IMR-90 (cell line): ENCODE data around the gene CST7.

Experiments used
- CEBPB ChIP-seq: IDR thresholded peaks from 2 replicates; pipeline ENCODE4 v1.6.1; 2012; ENCODE audit warnings: low read depth, low read length, improper control_type of control experiment
- CTCF ChIP-seq: conservative IDR thresholded peaks from 2 replicates; pipeline ENCODE4 v1.5.1; 2012; ENCODE audit warnings: mild to moderate bottlenecking, low read depth, low read length, improper control_type of control experiment
- ELK1 ChIP-seq: fragments of 150-350 bp; IDR thresholded peaks from 2 replicates; pipeline ENCODE4 v1.6.1; 2016; ENCODE audit warnings: low read depth, mild to moderate bottlenecking, low read length, moderate library complexity, borderline replicate concordance
- FOS ChIP-seq: fragments of 150-350 bp; IDR thresholded peaks from 2 replicates; pipeline ENCODE4 v1.6.1; 2016; ENCODE audit warnings: low read depth, low read length
- MAZ ChIP-seq: IDR thresholded peaks from 2 replicates; pipeline ENCODE4 v1.6.1; 2012; ENCODE audit warnings: low read depth, mild to moderate bottlenecking, low read length, improper control_type of control experiment, moderate library complexity, borderline replicate concordance
- MXI1 ChIP-seq: IDR thresholded peaks from 2 replicates; pipeline ENCODE4 v1.6.1; 2012; ENCODE audit warnings: low read depth, mild to moderate bottlenecking, low read length, moderate library complexity, borderline replicate concordance
- POLR2A ChIP-seq: IDR thresholded peaks from 2 replicates; pipeline ENCODE4 v1.6.1; 2012; ENCODE audit warnings: mild to moderate bottlenecking, low read depth, low read length
- RAD21 ChIP-seq: IDR thresholded peaks from 2 replicates; pipeline ENCODE4 v1.6.1; 2012; ENCODE audit warnings: low read length, improper control_type of control experiment
- RFX5 ChIP-seq: IDR thresholded peaks from 2 replicates; pipeline ENCODE4 v1.8.0; 2012; ENCODE audit warnings: low read depth, mild to moderate bottlenecking, low read length, moderate library complexity
- SMC3 ChIP-seq: fragments of 150-350 bp; IDR thresholded peaks from 2 replicates; pipeline ENCODE4 v1.6.1; 2016; ENCODE audit warnings: low read depth, mild to moderate bottlenecking, antibody characterized with exemption, low read length, moderate library complexity
- USF2 ChIP-seq: fragments of 150-350 bp; IDR thresholded peaks from 2 replicates; pipeline ENCODE4 v1.6.1; 2017; ENCODE audit warnings: mild to moderate bottlenecking, antibody characterized with exemption, low read length, low read depth

GRCh38 chr20:24916412-24916811, 32.7 kb upstream of the CST7 start:
- no peak for TF ChIP-seq CTCF
- TF ChIP-seq SMC3, result no peak
- no peak for TF ChIP-seq MXI1
- no peak for TF ChIP-seq MAZ
- TF ChIP-seq POLR2A, result no peak
- no peak for TF ChIP-seq ELK1
- TF ChIP-seq RFX5, result no peak
- no peak for TF ChIP-seq USF2
- no peak for TF ChIP-seq CEBPB
- no peak for TF ChIP-seq FOS
- TF ChIP-seq RAD21, result no peak
